OCI-LY1 (cell line): Measurements from ENCODE around the gene LIN9.

Experiments used
- CTCF ChIP-seq: fragments of 200-600 bp; sonication (generic), shearing (Covaris generic); IDR thresholded peaks from 2 replicates; pipeline ENCODE4 v1.5.1; 2017; ENCODE audit warnings: mild to moderate bottlenecking, antibody characterized with exemption, low read length, moderate library complexity, mixed read lengths
- EZH2 ChIP-seq: fragments of 200-600 bp; sonication (generic), shearing (Covaris generic); IDR thresholded peaks from 2 replicates; pipeline ENCODE4 v1.8.0; 2017; ENCODE audit warnings: borderline replicate concordance, mixed run types, mild to moderate bottlenecking, antibody characterized with exemption, low read length, moderate library complexity, mixed read lengths

GRCh38 chr1:226292874-226293552, 16.0 kb downstream of the LIN9 start:
- no peak for TF ChIP-seq CTCF
- TF ChIP-seq EZH2: no peak
